ENCODE results near the gene GPR146. TPM values are rescaled to one million over a fixed set of nuclear protein-coding genes. Genes with fewer than 3 reads are reported as not detected.

GPR146 gene
- total RNA-seq, 1 donor from 2014 or later: 5.6 TPM

GRCh38 chr7:1004018-1004852 lies 40.1 kb upstream of the GPR146 start:
- no peak for DNase-seq (ENCODE audit: low spot score)
- Mint-ChIP-seq H3K27ac (no peak overlapping the region), H3K27me3 (ENCODE audit: low read depth) (no peaks in the 10 kb centered on the region), H3K36me3 (ENCODE audit: low read depth) (peaks cover 2% of the 10 kb centered on the region), H3K9me3 (no peaks in the 10 kb centered on the region), H3K4me1 (ENCODE audit: low read depth) (no peaks in the 10 kb centered on the region), H3K4me3 (ENCODE audit: low read depth) (no peak overlapping the region)
- intact Hi-C loops (cut with micrococcal nuclease): no loop called here

DNA sequence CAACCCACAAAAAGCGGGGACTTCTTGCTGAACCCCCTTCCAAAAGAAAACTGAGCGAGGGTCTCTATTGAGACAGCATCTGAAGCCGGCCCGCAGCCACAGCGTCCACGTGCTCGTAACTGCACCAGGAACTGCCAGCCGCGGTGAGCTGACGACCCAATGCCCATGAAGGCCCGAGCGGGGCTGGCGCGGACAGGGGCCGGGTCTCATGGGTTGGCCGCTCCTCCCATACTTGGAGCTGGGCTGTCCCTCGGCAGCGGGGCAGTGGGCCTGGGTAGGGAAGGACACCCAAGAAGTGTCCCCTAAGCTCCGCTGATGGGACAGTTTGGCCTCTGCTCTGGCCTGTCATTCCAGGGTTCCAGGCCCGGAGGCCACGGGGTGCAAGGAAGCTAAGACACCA lies 39.0 kb upstream of the GPR146 start:
- no peaks in the 10 kb centered on the region for H3K4me1 Mint-ChIP-seq (ENCODE audit: low read depth)
- H3K9me3 Mint-ChIP-seq: no peaks in the 10 kb centered on the region
- no peak overlapping the region for H3K27ac Mint-ChIP-seq
- H3K4me3 Mint-ChIP-seq (ENCODE audit: low read depth): no peak overlapping the region
- intact Hi-C loops (cut with micrococcal nuclease): no loop called here
- no peak for DNase-seq (ENCODE audit: low spot score)
- H3K27me3 Mint-ChIP-seq (ENCODE audit: low read depth): no peaks in the 10 kb centered on the region
- peaks cover 2% of the 10 kb centered on the region for H3K36me3 Mint-ChIP-seq (ENCODE audit: low read depth)

DNA sequence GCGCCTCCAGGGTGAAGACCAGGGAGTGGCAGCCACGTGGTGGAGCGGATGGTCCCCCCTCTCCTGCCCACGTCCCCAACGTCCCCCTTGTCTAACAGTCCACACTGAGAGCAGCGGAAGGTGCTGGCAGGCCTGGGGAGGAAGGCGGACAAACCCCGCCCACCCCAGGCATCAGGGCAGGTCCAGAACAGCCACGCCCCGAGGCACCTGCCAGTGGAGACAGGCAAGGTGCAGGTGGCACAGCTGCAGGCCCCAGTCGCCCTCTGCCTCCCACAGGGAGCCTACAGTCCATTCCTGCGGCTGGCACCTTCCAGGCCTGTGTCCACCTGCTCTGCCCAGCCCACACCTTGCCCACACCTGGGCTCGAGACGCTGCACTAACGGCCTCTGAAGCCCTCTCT lies 36.4 kb upstream of the GPR146 start:
- Mint-ChIP-seq H3K9me3 (no peaks in the 10 kb centered on the region), H3K27me3 (ENCODE audit: low read depth) (no peaks in the 10 kb centered on the region), H3K27ac (no peak overlapping the region), H3K36me3 (ENCODE audit: low read depth) (no peaks in the 10 kb centered on the region), H3K4me1 (ENCODE audit: low read depth) (no peaks in the 10 kb centered on the region), H3K4me3 (ENCODE audit: low read depth) (no peak overlapping the region)
- no peak for DNase-seq (ENCODE audit: low spot score)
- intact Hi-C loops (cut with micrococcal nuclease): no loop called here

- H3K4me3 Mint-ChIP-seq (ENCODE audit: low read depth): no peak overlapping the region
- no peak overlapping the region for H3K27ac Mint-ChIP-seq
- intact Hi-C loops (cut with micrococcal nuclease): no loop called here
- no peaks in the 10 kb centered on the region for H3K27me3 Mint-ChIP-seq (ENCODE audit: low read depth)
- H3K4me1 Mint-ChIP-seq (ENCODE audit: low read depth): no peaks in the 10 kb centered on the region
- H3K9me3 Mint-ChIP-seq: no peaks in the 10 kb centered on the region
- no peaks in the 10 kb centered on the region for H3K36me3 Mint-ChIP-seq (ENCODE audit: low read depth)
- DNase-seq (ENCODE audit: low spot score): no peak
These were observed 35.5 kb upstream of the GPR146 start for GRCh38 chr7:1008733-1009363.

GRCh38 chr7:1009747-1010146 lies 34.6 kb upstream of the GPR146 start:
- intact Hi-C loops (cut with micrococcal nuclease): no loop called here
- Mint-ChIP-seq H3K27ac (no peak overlapping the region), H3K4me1 (ENCODE audit: low read depth) (no peaks in the 10 kb centered on the region), H3K27me3 (ENCODE audit: low read depth) (no peaks in the 10 kb centered on the region), H3K9me3 (no peaks in the 10 kb centered on the region), H3K4me3 (ENCODE audit: low read depth) (no peak overlapping the region), H3K36me3 (ENCODE audit: low read depth) (no peaks in the 10 kb centered on the region)
- DNase-seq (ENCODE audit: low spot score): no peak

GRCh38 chr7:1010226-1010625 lies 34.1 kb upstream of the GPR146 start:
- Mint-ChIP-seq H3K4me1 (ENCODE audit: low read depth) (no peaks in the 10 kb centered on the region), H3K36me3 (ENCODE audit: low read depth) (no peaks in the 10 kb centered on the region), H3K27me3 (ENCODE audit: low read depth) (no peaks in the 10 kb centered on the region), H3K27ac (no peak overlapping the region), H3K9me3 (no peaks in the 10 kb centered on the region), H3K4me3 (ENCODE audit: low read depth) (no peak overlapping the region)
- intact Hi-C loops (cut with micrococcal nuclease): no loop called here
- no peak for DNase-seq (ENCODE audit: low spot score)

DNA sequence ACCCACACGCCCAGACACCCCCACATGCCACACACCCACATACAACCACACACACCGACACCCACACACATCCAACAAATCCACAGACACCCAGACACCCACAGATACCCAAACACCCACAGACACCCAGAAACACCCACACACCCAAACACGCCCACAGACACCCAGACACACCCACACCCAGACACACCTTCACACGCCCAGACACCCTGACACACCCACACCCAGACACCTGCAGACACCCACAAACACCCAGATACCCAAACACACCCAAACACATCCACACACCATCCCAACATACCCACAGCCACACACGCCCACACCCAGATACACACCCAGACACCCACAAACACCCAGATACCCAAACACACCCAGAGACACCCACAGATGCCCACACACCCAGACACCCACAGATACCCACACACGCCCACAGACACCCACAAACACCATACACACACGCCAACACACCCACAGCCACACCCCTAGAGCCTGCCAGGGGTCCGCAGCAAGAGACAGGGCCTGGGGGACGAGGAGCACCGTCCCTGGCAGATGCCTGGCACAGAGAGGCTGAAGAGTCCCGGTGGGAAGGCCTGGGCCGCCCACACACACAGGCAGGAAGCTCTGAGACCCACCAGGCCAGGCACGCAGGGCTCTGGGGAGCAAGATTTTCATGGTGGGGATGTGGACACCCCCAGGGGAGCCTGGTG lies 32.9 kb upstream of the GPR146 start:
- intact Hi-C loops (cut with micrococcal nuclease): no loop called here
- peak overlapping the region; percentile 38 for H3K27ac Mint-ChIP-seq
- H3K36me3 Mint-ChIP-seq (ENCODE audit: low read depth): no peaks in the 10 kb centered on the region
- H3K4me1 Mint-ChIP-seq (ENCODE audit: low read depth): no peaks in the 10 kb centered on the region
- H3K27me3 Mint-ChIP-seq (ENCODE audit: low read depth): no peaks in the 10 kb centered on the region
- H3K9me3 Mint-ChIP-seq: no peaks in the 10 kb centered on the region
- no peak for DNase-seq (ENCODE audit: low spot score)
- no peak overlapping the region for H3K4me3 Mint-ChIP-seq (ENCODE audit: low read depth)

DNA sequence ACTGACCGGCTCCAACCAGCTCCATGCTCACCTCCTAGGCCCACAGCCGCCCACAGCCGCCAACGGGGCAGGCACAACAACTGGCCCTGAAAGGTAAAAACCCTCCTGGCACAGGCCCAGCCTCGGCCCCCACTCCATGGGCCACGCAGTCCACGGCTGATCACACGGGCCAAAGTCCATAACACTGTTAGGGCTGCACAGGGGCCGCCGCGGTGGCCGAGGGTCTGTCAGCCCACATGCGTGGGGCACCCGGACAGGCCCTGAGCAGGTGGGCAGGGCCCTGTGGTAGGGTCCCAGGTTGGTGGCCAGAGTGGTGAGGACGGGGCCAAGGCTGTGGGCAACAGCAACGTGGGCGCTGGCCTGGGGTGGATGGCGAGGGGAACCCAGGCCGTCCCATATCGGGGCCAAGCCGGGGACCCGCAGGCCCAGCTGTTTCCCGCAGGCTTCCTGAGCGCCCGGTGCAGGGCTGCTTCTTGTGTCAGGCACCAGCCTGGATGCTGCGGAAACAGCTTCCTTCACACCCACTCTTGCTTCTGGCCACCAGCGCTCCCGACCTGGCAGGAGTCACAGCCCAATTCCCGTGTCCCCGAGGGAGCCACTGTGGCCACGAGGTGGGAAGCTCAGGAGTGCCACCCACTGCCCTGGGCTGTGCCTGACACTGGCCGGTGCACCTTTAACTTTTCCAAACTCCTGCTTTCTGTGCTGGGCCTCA lies 32.2 kb upstream of the GPR146 start:
- no peaks in the 10 kb centered on the region for H3K36me3 Mint-ChIP-seq (ENCODE audit: low read depth)
- H3K27ac Mint-ChIP-seq: no peak overlapping the region
- no peak overlapping the region for H3K4me3 Mint-ChIP-seq (ENCODE audit: low read depth)
- H3K9me3 Mint-ChIP-seq: no peaks in the 10 kb centered on the region
- no peaks in the 10 kb centered on the region for H3K27me3 Mint-ChIP-seq (ENCODE audit: low read depth)
- no peak for DNase-seq (ENCODE audit: low spot score)
- no peaks in the 10 kb centered on the region for H3K4me1 Mint-ChIP-seq (ENCODE audit: low read depth)
- intact Hi-C loops (cut with micrococcal nuclease): no loop called here

GRCh38 chr7:1012716-1013095 lies 31.6 kb upstream of the GPR146 start:
- Mint-ChIP-seq H3K27me3 (ENCODE audit: low read depth) (no peaks in the 10 kb centered on the region), H3K4me1 (ENCODE audit: low read depth) (no peaks in the 10 kb centered on the region), H3K27ac (no peak overlapping the region), H3K9me3 (no peaks in the 10 kb centered on the region), H3K36me3 (ENCODE audit: low read depth) (no peaks in the 10 kb centered on the region), H3K4me3 (ENCODE audit: low read depth) (no peak overlapping the region)
- DNase-seq (ENCODE audit: low spot score): no peak
- intact Hi-C loops (cut with micrococcal nuclease): no loop called here

DNA sequence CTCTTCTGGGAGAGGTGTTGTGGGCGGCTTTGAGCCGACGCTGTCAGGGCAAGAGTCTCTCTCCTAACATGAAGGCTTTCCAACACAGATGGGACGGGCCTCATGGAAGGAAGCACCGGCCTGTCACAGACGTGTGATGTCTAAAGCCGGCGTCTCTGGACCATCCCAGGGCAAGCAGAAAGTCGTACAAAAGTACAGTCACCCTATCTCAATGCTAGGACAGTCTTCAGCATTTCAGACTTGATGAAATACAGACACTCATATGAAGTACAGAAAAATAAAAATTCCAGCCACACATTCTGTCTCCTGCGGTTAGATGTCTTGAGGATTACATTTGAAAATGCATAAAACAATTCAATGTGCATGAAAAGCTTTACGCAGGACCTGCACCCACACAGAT lies 30.8 kb upstream of the GPR146 start:
- Mint-ChIP-seq H3K4me1 (ENCODE audit: low read depth) (no peaks in the 10 kb centered on the region), H3K9me3 (no peaks in the 10 kb centered on the region), H3K4me3 (ENCODE audit: low read depth) (no peak overlapping the region), H3K36me3 (ENCODE audit: low read depth) (peaks cover 3% of the 10 kb centered on the region), H3K27ac (no peak overlapping the region), H3K27me3 (ENCODE audit: low read depth) (no peaks in the 10 kb centered on the region)
- no peak for DNase-seq (ENCODE audit: low spot score)
- intact Hi-C loops (cut with micrococcal nuclease): no loop called here

DNA sequence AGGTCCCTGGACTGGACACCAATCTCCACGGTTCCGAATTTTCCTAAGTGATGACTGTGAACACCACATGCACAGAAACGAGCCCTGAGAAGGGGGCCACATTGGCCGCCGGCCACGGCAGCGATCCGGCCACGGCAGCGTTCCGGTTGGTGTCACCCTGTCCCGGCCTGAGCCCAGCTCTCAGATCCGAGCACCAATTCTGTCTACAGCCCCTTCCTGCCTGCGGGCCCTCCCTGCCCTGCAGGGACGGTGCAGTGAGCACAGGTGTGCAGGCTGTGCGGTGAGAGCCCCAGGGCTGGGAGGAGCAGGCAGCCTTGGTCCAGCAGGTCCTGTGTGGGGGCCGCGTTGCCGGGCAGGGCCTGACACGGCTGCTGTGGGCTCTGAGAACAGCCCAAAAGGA lies 29.7 kb upstream of the GPR146 start:
- H3K36me3 Mint-ChIP-seq (ENCODE audit: low read depth): peaks cover 3% of the 10 kb centered on the region
- H3K4me3 Mint-ChIP-seq (ENCODE audit: low read depth): no peak overlapping the region
- H3K9me3 Mint-ChIP-seq: no peaks in the 10 kb centered on the region
- intact Hi-C loops (cut with micrococcal nuclease): no loop called here
- DNase-seq (ENCODE audit: low spot score): no peak
- H3K4me1 Mint-ChIP-seq (ENCODE audit: low read depth): no peaks in the 10 kb centered on the region
- H3K27me3 Mint-ChIP-seq (ENCODE audit: low read depth): no peaks in the 10 kb centered on the region
- H3K27ac Mint-ChIP-seq: no peak overlapping the region

GRCh38 chr7:1015196-1016121 lies 28.9 kb upstream of the GPR146 start:
- Mint-ChIP-seq H3K36me3 (ENCODE audit: low read depth) (peaks cover 3% of the 10 kb centered on the region), H3K27me3 (ENCODE audit: low read depth) (no peaks in the 10 kb centered on the region), H3K4me1 (ENCODE audit: low read depth) (no peaks in the 10 kb centered on the region), H3K27ac (no peak overlapping the region), H3K4me3 (ENCODE audit: low read depth) (no peak overlapping the region), H3K9me3 (no peaks in the 10 kb centered on the region)
- no peak for DNase-seq (ENCODE audit: low spot score)
- intact Hi-C loops (cut with micrococcal nuclease): no loop called here

All from activated T-helper 2 cell treated with anti-CD3 and anti-CD28 coated beads, Interferon-gamma antibody, Interleukin-2, Interleukin-4, amounts not matched to agents 10 μg/mL and 5 μg/mL and 100 μg/mL, durations not matched to agents 14 hours and 24 hours and 36 hours (primary cell).